ENCODE results near the gene TGFBI.

Gene TGFBI

GRCh38 chr5:136028782-136029742 lies at the start of gene TGFBI:
Gene TGFBI, plus strand, starts transcription at chr5:136028988. Its CDS starts 68 bp downstream, at chr5:136029056.
- peak within 1 kb of the TSS; percentile 67 to 79 for H3K9ac ChIP-seq (ENCODE audit: low read length in 2 of 2)
- H3K4me1 ChIP-seq (ENCODE audit: control insufficient read depth, insufficient read depth, low read length), result peaks cover 72% of the 10 kb centered on the region
- peak within 1 kb of the TSS; percentile 74 to 77 for H3K4me3 ChIP-seq (ENCODE audit: low read length in 2 of 2)

GRCh38 chr5:135978993-135979392 lies 49.8 kb upstream of the TGFBI start:
- H3K27ac ChIP-seq (ENCODE audit: low read length), result no peak overlapping the region
- H3K27me3 ChIP-seq (ENCODE audit: control insufficient read depth in 1 of 2, insufficient read depth in 2 of 2, low read length in 2 of 2), result no peaks in the 10 kb centered on the region
- H3K4me3 ChIP-seq (ENCODE audit: low read length in 2 of 2), result no peak overlapping the region
- H3K36me3 ChIP-seq (ENCODE audit: control insufficient read depth in 2 of 2, insufficient read depth in 2 of 2, low read length in 2 of 2), result no peaks in the 10 kb centered on the region
- H3K4me1 ChIP-seq (ENCODE audit: control insufficient read depth, insufficient read depth, low read length), result no peaks in the 10 kb centered on the region
- H3K9me3 ChIP-seq (ENCODE audit: control insufficient read depth in 2 of 2, low read length in 2 of 2), result no peaks in the 10 kb centered on the region
- no peak overlapping the region for H3K9ac ChIP-seq (ENCODE audit: low read length in 2 of 2)

More at GRCh38 chr5:136028782-136029742, at the start of gene TGFBI:
- Histone ChIP-seq H3K27ac (ENCODE audit: low read length) (peak within 1 kb of the TSS; percentile 53), H3K27me3 (ENCODE audit: control insufficient read depth in 1 of 2, insufficient read depth in 2 of 2, low read length in 2 of 2) (no peaks in the 10 kb centered on the region), H3K9me3 (ENCODE audit: control insufficient read depth in 2 of 2, low read length in 2 of 2) (no peaks in the 10 kb centered on the region), H3K36me3 (ENCODE audit: control insufficient read depth in 2 of 2, insufficient read depth in 2 of 2, low read length in 2 of 2) (peaks cover 4 to 7% of the 10 kb centered on the region in 2 donors)

DNA sequence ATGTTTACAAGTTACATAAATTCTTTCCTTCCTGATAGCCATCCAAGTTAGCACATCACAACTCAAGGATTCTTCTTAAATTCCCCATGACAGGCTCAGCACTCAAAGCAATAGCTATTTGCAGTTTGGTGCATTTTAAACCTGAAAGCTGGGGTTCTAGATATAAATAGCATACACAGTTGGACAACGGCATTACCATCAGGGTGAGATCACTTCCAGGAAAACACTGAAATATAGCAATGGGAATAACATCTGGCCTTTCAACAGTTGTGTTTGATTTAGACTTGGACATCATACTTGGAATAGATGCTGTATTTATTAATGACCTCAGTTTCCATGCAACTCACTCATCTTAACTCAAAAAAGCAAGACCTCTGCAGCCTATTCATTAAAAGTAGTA lies 49.3 kb upstream of the TGFBI start:
- no peaks in the 10 kb centered on the region for H3K36me3 ChIP-seq (ENCODE audit: control insufficient read depth in 2 of 2, insufficient read depth in 2 of 2, low read length in 2 of 2)
- no peaks in the 10 kb centered on the region for H3K27me3 ChIP-seq (ENCODE audit: control insufficient read depth in 1 of 2, insufficient read depth in 2 of 2, low read length in 2 of 2)
- no peaks in the 10 kb centered on the region for H3K9me3 ChIP-seq (ENCODE audit: control insufficient read depth in 2 of 2, low read length in 2 of 2)
- no peak overlapping the region for H3K4me3 ChIP-seq (ENCODE audit: low read length in 2 of 2)
- no peaks in the 10 kb centered on the region for H3K4me1 ChIP-seq (ENCODE audit: control insufficient read depth, insufficient read depth, low read length)
- no peak overlapping the region for H3K9ac ChIP-seq (ENCODE audit: low read length in 2 of 2)
- no peak overlapping the region for H3K27ac ChIP-seq (ENCODE audit: low read length)

GRCh38 chr5:135980620-135981019 lies 48.2 kb upstream of the TGFBI start:
- no peaks in the 10 kb centered on the region for H3K27me3 ChIP-seq (ENCODE audit: control insufficient read depth in 1 of 2, insufficient read depth in 2 of 2, low read length in 2 of 2)
- H3K4me1 ChIP-seq (ENCODE audit: control insufficient read depth, insufficient read depth, low read length), result no peaks in the 10 kb centered on the region
- H3K9me3 ChIP-seq (ENCODE audit: control insufficient read depth in 2 of 2, low read length in 2 of 2), result no peaks in the 10 kb centered on the region
- no peak overlapping the region for H3K4me3 ChIP-seq (ENCODE audit: low read length in 2 of 2)
- H3K27ac ChIP-seq (ENCODE audit: low read length), result no peak overlapping the region
- H3K9ac ChIP-seq (ENCODE audit: low read length in 2 of 2), result no peak overlapping the region
- no peaks in the 10 kb centered on the region for H3K36me3 ChIP-seq (ENCODE audit: control insufficient read depth in 2 of 2, insufficient read depth in 2 of 2, low read length in 2 of 2)

- H3K27me3 ChIP-seq (ENCODE audit: control insufficient read depth in 1 of 2, insufficient read depth in 2 of 2, low read length in 2 of 2), result no peaks in the 10 kb centered on the region
- peaks cover 22% of the 10 kb centered on the region for H3K4me1 ChIP-seq (ENCODE audit: control insufficient read depth, insufficient read depth, low read length)
- peak overlapping the region; percentile 62 for H3K27ac ChIP-seq (ENCODE audit: low read length)
- no peak overlapping the region for H3K4me3 ChIP-seq (ENCODE audit: low read length in 2 of 2)
- no peak overlapping the region for H3K9ac ChIP-seq (ENCODE audit: low read length in 2 of 2)
- no peaks in the 10 kb centered on the region for H3K36me3 ChIP-seq (ENCODE audit: control insufficient read depth in 2 of 2, insufficient read depth in 2 of 2, low read length in 2 of 2)
- no peaks in the 10 kb centered on the region for H3K9me3 ChIP-seq (ENCODE audit: control insufficient read depth in 2 of 2, low read length in 2 of 2)
These were observed 42.8 kb upstream of the TGFBI start for GRCh38 chr5:135985951-135986350.

DNA sequence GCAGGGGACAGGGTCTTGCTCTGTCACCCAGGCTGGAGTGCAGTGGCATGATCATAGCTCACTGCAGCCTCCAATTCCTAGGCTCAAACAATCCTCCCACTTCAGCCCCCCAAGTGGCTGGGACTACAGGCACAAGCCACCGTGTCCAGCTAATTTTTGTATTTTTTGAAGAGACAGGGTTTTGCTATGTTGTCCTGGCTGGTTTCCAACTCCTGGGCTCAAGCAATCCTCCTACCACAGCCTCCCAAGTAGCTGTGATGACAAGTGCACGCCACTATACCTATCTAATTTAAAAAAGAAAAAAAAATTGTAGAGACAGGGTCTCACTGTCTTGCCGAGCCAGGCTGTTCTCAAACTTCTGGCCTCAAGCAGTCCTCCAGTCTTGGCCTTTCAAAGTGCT lies 42.4 kb upstream of the TGFBI start:
- H3K27me3 ChIP-seq (ENCODE audit: control insufficient read depth in 1 of 2, insufficient read depth in 2 of 2, low read length in 2 of 2), result no peaks in the 10 kb centered on the region
- H3K9me3 ChIP-seq (ENCODE audit: control insufficient read depth in 2 of 2, low read length in 2 of 2), result no peaks in the 10 kb centered on the region
- H3K4me1 ChIP-seq (ENCODE audit: control insufficient read depth, insufficient read depth, low read length), result peaks cover 24% of the 10 kb centered on the region
- H3K4me3 ChIP-seq (ENCODE audit: low read length in 2 of 2), result no peak overlapping the region
- H3K36me3 ChIP-seq (ENCODE audit: control insufficient read depth in 2 of 2, insufficient read depth in 2 of 2, low read length in 2 of 2), result no peaks in the 10 kb centered on the region
- peak overlapping the region; percentile 62 for H3K27ac ChIP-seq (ENCODE audit: low read length)
- H3K9ac ChIP-seq (ENCODE audit: low read length in 2 of 2), result no peak overlapping the region

GRCh38 chr5:135986891-135987401 lies 41.8 kb upstream of the TGFBI start:
- Histone ChIP-seq H3K9me3 (ENCODE audit: control insufficient read depth in 2 of 2, low read length in 2 of 2) (no peaks in the 10 kb centered on the region), H3K27ac (ENCODE audit: low read length) (peak overlapping the region; percentile 62), H3K9ac (ENCODE audit: low read length in 2 of 2) (no peak overlapping the region), H3K27me3 (ENCODE audit: control insufficient read depth in 1 of 2, insufficient read depth in 2 of 2, low read length in 2 of 2) (no peaks in the 10 kb centered on the region), H3K4me1 (ENCODE audit: control insufficient read depth, insufficient read depth, low read length) (peaks cover 24% of the 10 kb centered on the region), H3K36me3 (ENCODE audit: control insufficient read depth in 2 of 2, insufficient read depth in 2 of 2, low read length in 2 of 2) (no peaks in the 10 kb centered on the region), H3K4me3 (ENCODE audit: low read length in 2 of 2) (peak overlapping the region in 1 of 2 donors; percentile 13)

DNA sequence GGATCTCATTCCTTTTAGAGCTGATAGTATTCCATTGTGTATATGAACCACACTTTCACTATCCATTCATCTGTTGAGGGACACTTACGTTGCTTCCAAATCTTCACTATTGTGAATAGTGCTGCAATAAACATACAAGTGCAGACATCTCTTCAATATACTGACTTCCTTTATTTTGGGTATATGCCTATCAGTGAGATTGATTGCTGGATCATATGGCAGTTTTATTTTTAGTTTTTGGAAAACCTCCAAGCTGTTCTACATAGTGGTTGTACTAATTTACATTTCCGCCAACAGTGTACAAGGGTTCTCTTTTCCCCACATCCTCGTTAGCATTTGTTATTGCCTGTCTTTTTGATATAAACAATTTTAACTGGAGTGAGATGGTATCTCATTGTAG lies 40.2 kb upstream of the TGFBI start:
- Histone ChIP-seq H3K4me1 (ENCODE audit: control insufficient read depth, insufficient read depth, low read length) (peaks cover 32% of the 10 kb centered on the region), H3K4me3 (ENCODE audit: low read length in 2 of 2) (no peak overlapping the region), H3K9ac (ENCODE audit: low read length in 2 of 2) (no peak overlapping the region), H3K36me3 (ENCODE audit: control insufficient read depth in 2 of 2, insufficient read depth in 2 of 2, low read length in 2 of 2) (no peaks in the 10 kb centered on the region), H3K9me3 (ENCODE audit: control insufficient read depth in 2 of 2, low read length in 2 of 2) (no peaks in the 10 kb centered on the region), H3K27me3 (ENCODE audit: control insufficient read depth in 1 of 2, insufficient read depth in 2 of 2, low read length in 2 of 2) (no peaks in the 10 kb centered on the region), H3K27ac (ENCODE audit: low read length) (no peak overlapping the region)

DNA sequence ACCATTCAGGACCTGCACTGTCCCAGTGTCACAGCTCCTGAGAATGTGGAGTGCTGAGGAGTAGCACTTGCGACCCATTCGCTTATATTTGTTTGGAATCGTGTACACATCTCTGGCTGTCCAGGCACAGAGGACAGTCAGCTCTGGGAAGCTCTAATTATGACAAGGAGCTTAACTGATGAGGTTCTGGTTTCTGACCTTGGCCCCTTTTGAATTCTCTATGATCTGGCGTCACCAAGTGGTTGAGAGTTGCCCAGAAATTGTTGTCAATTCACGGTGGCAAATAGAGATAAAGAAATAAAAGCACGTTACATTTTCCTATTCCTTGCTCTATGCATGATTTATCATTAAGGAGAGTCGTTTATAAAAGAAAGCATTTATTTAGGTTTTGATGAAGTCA lies 39.1 kb upstream of the TGFBI start:
- Histone ChIP-seq H3K36me3 (ENCODE audit: control insufficient read depth in 2 of 2, insufficient read depth in 2 of 2, low read length in 2 of 2) (no peaks in the 10 kb centered on the region), H3K4me1 (ENCODE audit: control insufficient read depth, insufficient read depth, low read length) (peaks cover 43% of the 10 kb centered on the region), H3K9ac (ENCODE audit: low read length in 2 of 2) (no peak overlapping the region), H3K27me3 (ENCODE audit: control insufficient read depth in 1 of 2, insufficient read depth in 2 of 2, low read length in 2 of 2) (no peaks in the 10 kb centered on the region), H3K27ac (ENCODE audit: low read length) (peak overlapping the region; percentile 37), H3K9me3 (ENCODE audit: control insufficient read depth in 2 of 2, low read length in 2 of 2) (no peaks in the 10 kb centered on the region), H3K4me3 (ENCODE audit: low read length in 2 of 2) (no peak overlapping the region)

DNA sequence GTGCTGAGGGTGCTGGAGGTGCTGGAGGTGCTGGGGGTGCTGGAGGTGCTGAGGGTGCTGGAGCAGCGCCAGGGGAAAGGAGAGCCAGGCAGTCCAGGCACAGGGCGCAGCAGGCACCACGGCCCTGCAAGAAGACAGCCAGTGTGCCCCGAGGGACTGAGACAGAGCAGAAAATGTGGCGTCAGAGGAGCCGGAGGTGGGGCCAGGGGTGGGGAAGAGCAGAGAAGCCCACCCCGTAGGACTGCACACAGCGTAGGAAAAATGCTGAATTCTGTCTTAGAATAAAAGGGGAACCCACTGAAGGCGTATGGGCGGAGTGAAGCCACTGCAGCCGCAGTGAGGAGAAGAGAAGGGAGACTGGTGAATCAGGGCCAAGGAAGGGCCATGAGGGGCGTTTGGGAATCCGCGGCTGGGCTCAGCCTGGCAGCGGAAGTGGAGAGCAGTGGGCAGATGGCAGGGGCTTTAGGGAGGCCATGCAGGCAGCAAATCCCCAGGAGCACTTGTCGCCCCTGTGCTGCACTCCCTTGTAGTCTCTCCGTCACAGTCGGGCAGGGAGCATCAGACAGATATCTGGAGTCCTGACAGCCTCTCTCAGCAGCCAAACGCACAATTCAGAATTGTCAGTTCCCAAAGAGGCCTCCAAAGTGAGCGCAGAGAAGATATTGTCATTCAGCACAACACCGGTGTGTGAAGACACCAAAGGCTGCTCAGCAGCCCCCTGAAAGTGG lies 38.1 kb upstream of the TGFBI start:
- Histone ChIP-seq H3K27me3 (ENCODE audit: control insufficient read depth in 1 of 2, insufficient read depth in 2 of 2, low read length in 2 of 2) (no peaks in the 10 kb centered on the region), H3K4me3 (ENCODE audit: low read length in 2 of 2) (no peak overlapping the region), H3K36me3 (ENCODE audit: control insufficient read depth in 2 of 2, insufficient read depth in 2 of 2, low read length in 2 of 2) (no peaks in the 10 kb centered on the region), H3K27ac (ENCODE audit: low read length) (peak overlapping the region; percentile 37), H3K4me1 (ENCODE audit: control insufficient read depth, insufficient read depth, low read length) (peaks cover 45% of the 10 kb centered on the region), H3K9me3 (ENCODE audit: control insufficient read depth in 2 of 2, low read length in 2 of 2) (no peaks in the 10 kb centered on the region), H3K9ac (ENCODE audit: low read length in 2 of 2) (no peak overlapping the region)
